ENCODE measurements around the gene SLC12A8. TPM values are rescaled to one million over a fixed set of nuclear protein-coding genes. Genes with fewer than 3 reads are reported as not detected.

The SLC12A8 gene
- total RNA-seq, 2 experiments from 2014 or later = 0.26 to 0.39 TPM

DNA sequence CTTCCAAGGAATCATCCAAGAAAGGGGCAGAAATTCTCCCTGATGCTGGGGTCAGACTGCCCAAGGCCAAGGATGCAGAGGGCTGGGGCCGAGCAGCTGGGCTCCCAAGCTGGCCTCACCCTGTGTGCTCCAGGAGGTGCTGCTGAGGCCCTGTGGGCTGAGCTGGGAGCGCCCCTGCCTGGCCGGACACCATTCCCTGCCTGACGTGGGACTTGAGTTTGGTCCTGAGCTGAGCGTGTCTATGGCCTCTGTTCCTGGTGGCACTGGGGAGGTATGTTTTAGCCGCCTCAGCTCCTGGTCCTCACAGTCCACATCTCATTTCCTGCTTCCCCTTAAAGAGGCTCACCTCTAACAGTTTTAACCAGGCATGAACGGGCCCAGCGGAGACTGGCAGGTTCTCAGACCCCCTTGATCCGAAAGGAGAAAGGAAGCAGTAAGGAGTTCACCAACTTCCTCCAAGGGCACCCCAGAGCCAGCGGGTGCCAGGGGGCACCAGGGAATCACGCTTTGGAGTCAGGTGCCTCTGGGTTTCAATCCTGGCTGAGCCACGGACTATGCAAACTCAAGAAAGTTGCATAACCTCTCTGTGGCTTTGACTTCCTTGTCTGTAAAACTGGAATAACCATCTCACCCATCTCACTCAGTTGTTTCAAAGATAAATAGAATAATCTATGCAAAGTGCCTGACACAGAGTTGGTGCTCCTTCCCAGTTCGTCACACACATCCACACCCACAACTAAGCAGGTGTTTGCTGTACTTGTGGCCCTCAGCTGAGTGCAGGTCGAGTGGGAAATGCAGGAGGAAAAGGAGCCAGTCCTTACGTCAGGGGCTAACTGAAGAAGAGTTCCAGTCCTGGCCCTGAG lies 48.6 kb downstream of the SLC12A8 start:
- Mint-ChIP-seq H3K4me1 (no peaks in the 10 kb centered on the region), H3K4me3 (no peak overlapping the region), H3K27me3 (no peaks in the 10 kb centered on the region), H3K36me3 (ENCODE audit: low read depth) (no peaks in the 10 kb centered on the region), H3K9me3 (ENCODE audit: low read depth) (no peaks in the 10 kb centered on the region), H3K27ac (no peak overlapping the region)
- ChIA-PET POLR2A (no interaction called here), CTCF (interaction anchor here (0.6 kb wide), 1 partner anchor 11 kb away, joined by 5 read pairs; no protein-coding TSS in a partner anchor)
- intact Hi-C loops (cut with DNase I, micrococcal nuclease) = no loop called here
- ATAC-seq (no peak), DNase-seq (no peak)

DNA sequence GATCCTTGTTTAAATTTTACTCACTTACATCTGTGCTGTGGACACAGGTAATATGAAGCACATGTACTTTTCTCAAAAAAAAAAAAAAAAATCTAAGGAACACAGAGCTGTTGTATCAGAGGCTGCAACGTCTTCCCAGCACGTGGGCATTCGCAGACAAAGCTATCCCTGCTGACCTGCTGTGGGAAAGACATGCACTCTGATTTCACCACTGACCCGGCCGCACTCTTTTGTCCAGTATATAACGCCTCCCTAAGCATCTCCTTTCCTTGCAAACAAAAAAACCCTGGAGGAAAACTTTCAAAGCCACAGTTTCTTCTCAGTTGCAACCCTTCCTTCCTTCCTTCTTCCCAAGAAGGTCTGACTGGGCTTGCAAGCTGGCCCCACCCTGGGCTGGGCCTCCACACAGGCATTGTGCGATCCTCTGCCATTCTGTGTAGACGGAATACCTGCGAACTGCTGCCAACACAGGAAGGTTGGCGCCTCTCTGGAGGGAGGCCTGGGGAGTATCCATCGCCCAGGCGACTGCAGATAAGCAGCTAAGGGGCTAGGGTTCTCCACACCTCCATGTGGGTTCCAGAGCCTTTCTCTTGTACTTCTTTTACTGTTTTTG lies 50.8 kb downstream of the SLC12A8 start:
- Mint-ChIP-seq H3K4me1 (no peaks in the 10 kb centered on the region), H3K27ac (no peak overlapping the region), H3K9me3 (ENCODE audit: low read depth) (no peaks in the 10 kb centered on the region), H3K36me3 (ENCODE audit: low read depth) (no peaks in the 10 kb centered on the region), H3K27me3 (peaks cover 8% of the 10 kb centered on the region), H3K4me3 (no peak overlapping the region)
- ATAC-seq (no peak), DNase-seq (no peak)
- intact Hi-C loops (cut with DNase I, micrococcal nuclease) = no loop called here
- POLR2A ChIA-PET = no interaction called here
- CTCF ChIA-PET = interaction anchor here (0.9 to 1.7 kb wide), 3 partner anchors 12 to 423 kb away, joined by 3 to 5 read pairs (median 5); no protein-coding TSS in a partner anchor

DNA sequence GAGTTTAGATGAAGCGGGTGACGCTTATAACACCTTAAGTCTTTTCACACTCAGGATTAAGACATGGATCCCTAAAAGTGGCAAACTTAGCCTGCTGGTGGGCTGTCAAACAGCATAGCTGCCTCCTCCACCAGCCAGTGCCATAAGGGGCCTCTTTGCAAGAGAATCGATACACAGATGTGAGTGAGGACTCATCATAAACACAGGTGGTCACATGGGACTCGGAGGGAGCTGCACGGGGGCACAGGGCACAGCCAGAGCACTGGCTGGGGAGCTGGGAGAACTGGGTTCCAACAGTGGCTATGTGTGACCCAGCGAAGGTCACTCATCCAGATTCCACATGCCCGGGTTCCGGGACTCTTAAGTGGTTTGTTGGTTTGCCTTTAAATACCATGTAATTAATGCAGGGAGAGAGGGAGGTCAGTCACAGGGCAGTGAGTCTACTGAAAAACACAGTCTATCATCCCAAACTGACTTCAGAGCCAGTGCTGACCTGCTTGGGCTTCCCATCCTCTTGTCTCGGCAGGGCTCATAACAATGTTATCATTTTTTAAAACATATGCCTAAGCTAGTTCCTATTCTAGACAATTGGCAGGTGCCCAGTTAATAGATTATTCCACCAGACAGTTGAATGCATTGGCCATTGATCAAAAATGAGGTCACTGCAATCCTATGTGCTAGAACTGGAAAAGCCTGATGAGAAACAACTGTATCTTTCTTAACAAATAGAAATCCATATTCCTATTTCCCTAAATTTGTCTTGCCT lies 51.8 kb downstream of the SLC12A8 start:
- H3K4me1 Mint-ChIP-seq = no peaks in the 10 kb centered on the region
- no peaks in the 10 kb centered on the region for H3K9me3 Mint-ChIP-seq (ENCODE audit: low read depth)
- ChIA-PET CTCF (interaction anchor here (0.9 to 1.7 kb wide), 2 partner anchors 11 to 424 kb away, joined by 3 to 5 read pairs; no protein-coding TSS in a partner anchor), POLR2A (no interaction called here)
- ATAC-seq = no peak
- peaks cover 8% of the 10 kb centered on the region for H3K27me3 Mint-ChIP-seq
- H3K4me3 Mint-ChIP-seq = no peak overlapping the region
- intact Hi-C loops (cut with DNase I, micrococcal nuclease) = no loop called here
- DNase-seq = no peak
- no peaks in the 10 kb centered on the region for H3K36me3 Mint-ChIP-seq (ENCODE audit: low read depth)
- no peak overlapping the region for H3K27ac Mint-ChIP-seq

DNA sequence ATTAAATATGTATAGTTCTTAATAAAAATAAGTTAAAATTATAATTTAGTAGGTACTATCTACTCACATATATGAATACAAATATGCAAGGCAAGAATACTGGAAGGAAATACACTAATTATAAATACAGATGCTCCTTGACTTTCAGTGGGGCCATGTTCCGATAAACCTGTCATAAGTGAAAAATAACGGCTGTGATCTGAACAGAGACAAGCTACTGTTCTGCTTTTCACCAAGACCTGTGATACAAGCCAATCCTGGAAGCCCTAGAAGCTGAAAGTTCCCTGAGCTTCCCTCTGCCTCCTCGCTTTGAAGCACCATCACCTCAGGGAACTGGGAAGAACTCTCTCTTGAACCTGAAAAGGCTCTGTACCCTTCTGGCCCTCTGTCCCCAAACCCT lies 55.4 kb downstream of the SLC12A8 start:
- Mint-ChIP-seq H3K27ac (no peak overlapping the region), H3K4me3 (no peak overlapping the region), H3K4me1 (peaks cover 8% of the 10 kb centered on the region), H3K27me3 (peaks cover 10% of the 10 kb centered on the region), H3K36me3 (ENCODE audit: low read depth) (no peaks in the 10 kb centered on the region), H3K9me3 (ENCODE audit: low read depth) (no peaks in the 10 kb centered on the region)
- ATAC-seq (no peak), DNase-seq (no peak)
- intact Hi-C loops (cut with DNase I, micrococcal nuclease) = no loop called here
- ChIA-PET CTCF (interaction anchor here (0.7 kb wide), 1 partner anchor 323 kb away, joined by 3 read pairs; no protein-coding TSS in a partner anchor), POLR2A (interaction anchor here (0.6 kb wide), 1 partner anchor 101 kb away, joined by 3 read pairs; no protein-coding TSS in a partner anchor)

DNA sequence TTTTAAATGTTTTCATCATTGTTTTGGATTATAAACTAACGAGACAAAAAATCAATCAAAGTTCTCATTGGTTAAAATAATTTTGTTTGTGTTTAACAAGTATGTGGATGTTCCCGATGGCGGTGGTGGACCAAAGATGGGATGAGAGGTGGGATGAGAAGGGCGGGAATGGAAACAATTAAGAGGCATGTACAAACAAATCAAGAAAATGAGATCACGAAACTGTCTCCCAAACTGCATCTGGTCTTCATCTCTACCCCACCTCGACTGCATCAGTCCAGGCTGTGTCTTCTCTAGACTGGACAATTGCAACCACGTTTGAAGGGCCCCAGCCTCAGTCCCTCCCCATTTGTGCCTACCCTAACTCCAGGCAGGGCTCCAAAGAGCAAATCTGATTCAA lies 56.1 kb downstream of the SLC12A8 start:
- intact Hi-C loops (cut with DNase I, micrococcal nuclease) = no loop called here
- no peak for ATAC-seq
- H3K27me3 Mint-ChIP-seq = peaks cover 10% of the 10 kb centered on the region
- no peak overlapping the region for H3K27ac Mint-ChIP-seq
- no peaks in the 10 kb centered on the region for H3K9me3 Mint-ChIP-seq (ENCODE audit: low read depth)
- DNase-seq = no peak
- ChIA-PET POLR2A (no interaction called here), CTCF (no interaction called here)
- peaks cover 8% of the 10 kb centered on the region for H3K4me1 Mint-ChIP-seq
- H3K36me3 Mint-ChIP-seq (ENCODE audit: low read depth) = no peaks in the 10 kb centered on the region
- no peak overlapping the region for H3K4me3 Mint-ChIP-seq

DNA sequence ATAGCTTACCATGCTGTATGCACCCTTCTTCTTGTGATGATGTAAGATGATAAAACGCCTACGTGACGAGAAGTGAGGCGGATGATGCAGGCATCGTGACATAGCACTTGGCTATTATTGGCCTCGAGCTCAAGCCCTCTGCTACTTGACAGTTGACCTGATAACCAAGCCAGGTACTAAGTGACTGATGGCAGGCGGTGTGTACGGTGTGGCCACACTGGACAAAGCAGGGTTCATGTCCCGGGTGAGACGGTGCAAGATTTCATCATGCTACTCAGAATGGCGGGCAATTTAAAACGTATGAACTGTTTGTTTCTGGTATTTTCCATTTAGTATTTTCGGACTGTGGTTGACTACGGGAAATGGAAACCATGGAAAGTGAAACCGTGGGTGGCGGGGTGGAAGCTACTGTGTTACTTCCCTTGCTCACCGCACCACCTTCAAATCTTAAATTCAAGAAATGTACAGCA lies 57.7 kb downstream of the SLC12A8 start:
- Mint-ChIP-seq H3K27ac (peak overlapping the region; percentile 45), H3K9me3 (ENCODE audit: low read depth) (no peaks in the 10 kb centered on the region), H3K36me3 (ENCODE audit: low read depth) (no peaks in the 10 kb centered on the region), H3K27me3 (peaks cover 16% of the 10 kb centered on the region), H3K4me1 (peaks cover 8% of the 10 kb centered on the region), H3K4me3 (no peak overlapping the region)
- peak; percentile 52 for DNase-seq
- POLR2A ChIA-PET = no interaction called here
- CTCF ChIA-PET = interaction anchor here (0.6 kb wide), 1 partner anchor 317 kb away, joined by 3 read pairs; no protein-coding TSS in a partner anchor
- intact Hi-C loops (cut with DNase I, micrococcal nuclease) = loop anchor here in 1 of 2 experiments (2.0 to 5.0 kb wide), 2 partner anchors 14 to 228 kb away; no protein-coding TSS in a partner anchor
- peak; percentile 30 for ATAC-seq

DNA sequence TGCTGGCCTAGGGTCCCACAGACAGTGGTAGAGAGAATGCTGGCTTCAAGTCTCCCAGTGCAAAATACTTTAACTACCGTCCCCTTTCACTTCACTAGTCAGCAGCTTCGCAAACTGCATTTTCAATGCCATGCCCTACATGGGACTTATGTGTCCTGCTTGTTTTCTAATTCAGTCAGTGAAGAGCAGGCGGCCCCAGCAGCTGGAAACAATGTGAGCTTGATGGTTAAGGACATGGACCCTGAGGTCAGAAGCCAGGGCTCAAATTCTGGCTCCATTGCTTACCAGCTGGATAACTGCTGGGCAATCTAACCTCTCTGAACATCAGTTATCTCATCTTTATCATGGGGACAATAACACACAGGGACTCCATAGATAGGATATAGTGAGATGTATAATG lies 58.4 kb downstream of the SLC12A8 start:
- Mint-ChIP-seq H3K27me3 (peaks cover 19% of the 10 kb centered on the region), H3K4me1 (peaks cover 8% of the 10 kb centered on the region), H3K27ac (no peak overlapping the region), H3K36me3 (ENCODE audit: low read depth) (no peaks in the 10 kb centered on the region), H3K9me3 (ENCODE audit: low read depth) (no peaks in the 10 kb centered on the region), H3K4me3 (no peak overlapping the region)
- DNase-seq (no peak), ATAC-seq (no peak)
- ChIA-PET POLR2A (no interaction called here), CTCF (no interaction called here)
- intact Hi-C loops (cut with DNase I, micrococcal nuclease) = loop anchor here in 1 of 2 experiments (2.0 to 5.0 kb wide), 2 partner anchors 13 to 227 kb away; no protein-coding TSS in a partner anchor

DNA sequence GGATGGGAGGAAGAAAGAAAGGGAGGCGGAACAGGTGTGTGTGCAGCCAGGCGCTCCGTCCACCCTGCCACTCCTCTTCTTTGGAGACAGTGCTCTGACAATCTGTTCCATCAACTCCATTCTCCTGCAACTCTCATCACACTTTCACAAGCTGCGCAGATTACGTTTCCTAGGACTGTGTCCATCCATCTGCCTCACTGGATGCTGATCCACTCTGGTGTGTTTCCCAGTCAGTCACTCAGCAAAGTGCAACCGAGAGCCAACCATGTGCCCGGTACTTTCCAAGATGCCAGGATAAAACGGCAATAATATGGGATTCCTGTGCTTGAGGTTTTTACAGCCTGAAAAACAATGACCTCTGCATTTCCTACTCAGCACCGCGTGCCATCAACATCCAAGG lies 59.6 kb downstream of the SLC12A8 start:
- ChIA-PET CTCF (interaction anchor here (0.5 to 0.6 kb wide), 2 partner anchors 12 to 39 kb away, joined by 3 to 5 read pairs; no protein-coding TSS in a partner anchor), POLR2A (no interaction called here)
- H3K4me3 Mint-ChIP-seq = no peak overlapping the region
- peaks cover 8% of the 10 kb centered on the region for H3K4me1 Mint-ChIP-seq
- no peaks in the 10 kb centered on the region for H3K36me3 Mint-ChIP-seq (ENCODE audit: low read depth)
- DNase-seq = no peak
- intact Hi-C loops (cut with DNase I, micrococcal nuclease) = loop anchor here in 1 of 2 experiments (5.0 kb wide), 1 partner anchor 226 kb away; no protein-coding TSS in a partner anchor
- ATAC-seq = no peak
- no peaks in the 10 kb centered on the region for H3K9me3 Mint-ChIP-seq (ENCODE audit: low read depth)
- no peak overlapping the region for H3K27ac Mint-ChIP-seq
- peaks cover 15% of the 10 kb centered on the region for H3K27me3 Mint-ChIP-seq

DNA sequence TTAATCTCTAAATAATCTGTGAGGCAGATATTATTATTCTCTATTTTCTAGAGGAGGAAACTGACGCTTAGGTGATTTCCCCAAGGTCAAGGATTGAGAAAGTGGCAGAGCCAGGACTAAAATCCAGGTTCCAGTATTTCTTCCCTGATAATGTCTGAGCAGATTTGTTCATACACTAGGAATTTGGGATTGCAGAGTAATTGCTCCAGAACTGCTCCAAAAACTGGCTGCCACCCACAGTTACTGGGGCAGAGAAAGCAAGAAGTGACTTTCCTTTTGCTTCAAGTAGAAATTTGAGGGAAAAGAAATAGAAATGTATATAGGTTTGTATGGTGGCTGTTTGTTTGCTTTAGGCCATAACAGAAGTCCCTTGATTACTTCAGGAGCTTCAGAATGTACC lies 60.6 kb downstream of the SLC12A8 start:
- Mint-ChIP-seq H3K27ac (no peak overlapping the region), H3K4me1 (peaks cover 8% of the 10 kb centered on the region), H3K27me3 (peaks cover 11% of the 10 kb centered on the region), H3K4me3 (no peak overlapping the region), H3K9me3 (ENCODE audit: low read depth) (no peaks in the 10 kb centered on the region), H3K36me3 (ENCODE audit: low read depth) (no peaks in the 10 kb centered on the region)
- DNase-seq (no peak), ATAC-seq (no peak)
- CTCF ChIA-PET = no interaction called here
- intact Hi-C loops (cut with DNase I, micrococcal nuclease) = loop anchor here in 1 of 2 experiments (2.0 to 5.0 kb wide), 2 partner anchors 225 to 433 kb away; no protein-coding TSS in a partner anchor
- POLR2A ChIA-PET = no interaction called here

DNA sequence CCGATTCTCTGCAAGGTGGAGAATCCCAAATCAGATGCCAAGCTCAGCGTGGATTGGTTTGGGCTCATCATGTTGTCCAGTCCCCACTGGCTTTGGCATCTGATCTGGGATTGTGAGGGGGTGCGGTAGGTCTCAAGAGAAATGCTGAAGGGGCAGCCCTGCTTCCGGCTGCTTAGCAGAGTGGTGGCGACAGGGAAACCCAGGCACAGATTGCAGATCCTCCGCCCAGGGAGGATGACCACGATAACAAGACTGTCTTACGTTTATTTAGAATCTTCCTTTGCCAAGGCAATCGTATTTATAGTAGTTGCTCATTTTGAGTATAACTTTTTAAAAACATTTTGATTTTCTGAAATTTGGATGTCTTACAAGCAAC lies 61.1 kb downstream of the SLC12A8 start:
- H3K4me3 Mint-ChIP-seq = no peak overlapping the region
- intact Hi-C loops (cut with DNase I, micrococcal nuclease) = loop anchor here in 1 of 2 experiments (2.0 to 5.0 kb wide), 2 partner anchors 224 to 433 kb away; no protein-coding TSS in a partner anchor
- H3K36me3 Mint-ChIP-seq (ENCODE audit: low read depth) = no peaks in the 10 kb centered on the region
- H3K4me1 Mint-ChIP-seq = peaks cover 8% of the 10 kb centered on the region
- no peaks in the 10 kb centered on the region for H3K9me3 Mint-ChIP-seq (ENCODE audit: low read depth)
- peaks cover 13% of the 10 kb centered on the region for H3K27me3 Mint-ChIP-seq
- ATAC-seq (no peak), DNase-seq (no peak)
- ChIA-PET CTCF (interaction anchor here (0.6 to 0.7 kb wide), 2 partner anchors 17 to 433 kb away, joined by 3 read pairs; no protein-coding TSS in a partner anchor), POLR2A (no interaction called here)
- H3K27ac Mint-ChIP-seq = no peak overlapping the region

All from activated CD4-positive, alpha-beta T cell treated with anti-CD3 and anti-CD28 coated beads for 36 hours (primary cell).